Erythroblast (primary cell): ENCODE measurements around the gene GUCY2F.

Experiments
- DNase-seq, 2 experiments: peaks; one replicate each; lab custom pipeline; 2025; lab: John Stamatoyannopoulos, UW
- GATA1 ChIP-seq: IDR thresholded peaks from 2 replicates; pipeline ENCODE4 v1.6.1; 2011; ENCODE audit warnings: low read depth, mild to moderate bottlenecking, control low read depth, low read length, moderate library complexity
- POLR2A ChIP-seq: IDR thresholded peaks from 2 replicates; pipeline ENCODE4 v1.6.1; 2011; ENCODE audit warnings: mild to moderate bottlenecking, low read length

The GUCY2F gene

DNA sequence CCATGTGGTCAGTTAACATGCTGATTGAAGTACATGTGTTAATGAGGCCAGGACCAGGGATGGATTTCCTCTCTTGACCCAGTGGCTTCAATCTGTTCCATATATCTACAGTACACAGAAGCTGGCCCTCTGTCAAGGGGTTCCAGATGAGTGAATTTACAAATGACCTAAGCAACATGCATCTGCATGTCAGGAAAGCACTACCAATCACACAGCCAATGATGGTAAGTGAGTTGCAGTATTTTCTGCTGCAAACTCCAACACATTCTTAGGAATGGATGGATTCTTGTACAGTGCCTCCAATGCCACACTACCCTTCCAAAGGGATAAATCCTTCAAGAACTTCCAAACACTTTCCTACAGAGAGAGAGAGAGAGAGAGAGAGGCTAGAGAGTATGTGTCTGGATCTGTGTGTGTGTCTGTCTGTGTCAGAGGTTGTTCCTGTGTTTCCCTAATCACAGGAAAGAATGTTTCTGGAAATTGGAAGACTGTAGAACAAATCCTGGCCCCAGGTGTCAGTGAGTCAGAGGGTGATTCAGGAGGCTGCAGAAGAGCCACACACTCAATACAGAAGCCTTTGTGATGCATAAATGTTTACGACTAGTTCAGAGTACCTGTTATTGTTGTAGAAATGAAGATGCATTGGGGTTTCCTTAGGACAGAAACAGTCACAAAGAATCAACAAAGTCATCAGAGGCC lies 107.5 kb downstream of the GUCY2F start:
- DNase-seq = no peak
- no peak for TF ChIP-seq GATA1
- no peak for TF ChIP-seq POLR2A

- no peak for DNase-seq
- TF ChIP-seq GATA1 = no peak
Observed at GRCh38 chrX:109373468-109373867, 108.4 kb downstream of the GUCY2F start.

DNA sequence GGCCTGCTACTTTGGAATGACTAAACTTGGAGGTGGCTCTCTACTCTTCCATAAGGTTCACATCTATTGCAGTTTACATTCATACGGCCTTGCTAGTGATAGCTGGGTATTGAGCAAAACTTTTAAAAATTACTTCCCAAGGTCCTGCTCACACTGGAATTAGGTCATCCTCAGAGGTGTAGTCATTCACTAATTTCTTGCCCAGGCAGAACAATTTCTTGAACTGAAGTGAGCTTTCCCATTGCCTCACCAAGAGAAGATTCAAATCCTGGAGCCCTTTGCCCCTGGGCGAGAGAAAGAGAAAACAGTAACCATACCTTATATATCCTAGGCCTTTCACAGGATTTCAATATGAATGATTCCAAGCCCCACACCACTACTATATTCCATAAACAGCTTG lies 109.2 kb downstream of the GUCY2F start:
- DNase-seq = no peak
- TF ChIP-seq GATA1 (no peak), POLR2A (no peak)

GRCh38 chrX:109372291-109372690 lies 109.6 kb downstream of the GUCY2F start:
- TF ChIP-seq POLR2A = no peak
- no peak for TF ChIP-seq GATA1
- DNase-seq = no peak

DNA sequence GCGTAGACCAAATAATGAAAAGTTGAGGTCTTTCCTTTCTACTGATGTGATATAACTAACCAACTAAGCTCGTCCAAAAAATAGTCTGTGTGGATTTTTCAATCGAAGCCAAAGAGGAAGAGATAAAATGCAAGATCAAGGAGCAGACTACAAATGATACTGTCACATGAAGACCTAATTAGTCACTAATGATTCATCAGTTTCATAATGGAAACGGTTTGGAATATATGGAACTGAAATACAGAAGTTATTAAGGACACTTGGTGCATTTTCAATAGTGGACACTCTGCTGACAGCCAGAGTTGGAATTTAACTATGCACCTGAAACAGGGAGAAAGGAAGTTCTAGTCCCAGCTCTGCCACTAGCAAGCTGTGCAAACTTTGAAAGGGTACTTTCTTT lies 119.8 kb downstream of the GUCY2F start:
- DNase-seq = no peak

DNA sequence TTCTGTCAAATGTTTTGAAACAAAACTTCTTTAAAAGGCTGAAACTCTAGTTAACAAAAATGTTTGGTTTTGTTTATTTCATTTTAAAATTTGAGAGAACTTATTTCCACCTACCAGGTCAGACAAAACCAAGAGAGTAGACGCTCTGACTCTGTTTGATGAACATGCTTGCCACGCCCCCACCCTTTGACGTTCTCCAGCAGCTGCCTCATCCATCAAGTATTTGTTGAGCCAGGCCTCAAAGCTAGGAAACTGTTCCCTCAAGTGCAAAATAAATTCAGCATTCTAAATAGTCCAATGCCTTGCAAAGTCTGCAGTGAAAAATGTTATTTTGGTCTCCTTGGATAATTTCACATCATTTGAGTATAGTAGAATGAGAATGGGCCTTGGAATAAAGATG lies 121.6 kb downstream of the GUCY2F start:
- TF ChIP-seq GATA1 (no peak), POLR2A (no peak)
- no peak for DNase-seq

More for the DNA sequence above, 119.8 kb downstream of the GUCY2F start:
- TF ChIP-seq POLR2A = no peak
- no peak for TF ChIP-seq GATA1

DNA sequence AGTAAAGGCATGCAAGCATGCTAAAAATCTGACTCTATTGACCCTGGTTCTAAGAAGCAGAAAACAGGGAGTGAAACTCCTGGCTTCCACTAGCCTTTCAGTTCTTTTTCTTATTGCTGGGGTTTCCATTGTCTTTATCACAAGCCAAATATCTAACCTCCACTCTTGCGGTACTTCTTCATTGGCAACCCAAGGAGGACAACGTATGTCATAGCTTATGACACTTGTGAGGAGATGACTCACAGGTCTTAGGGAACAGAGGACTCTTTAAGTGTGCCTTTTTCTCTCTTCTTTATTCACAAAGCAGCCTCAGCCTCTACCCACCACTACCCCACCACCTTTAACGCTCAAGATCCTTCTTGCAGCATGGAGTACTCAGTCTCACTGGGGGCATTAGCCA lies 124.2 kb downstream of the GUCY2F start:
- TF ChIP-seq GATA1 = no peak
- TF ChIP-seq POLR2A = no peak
- no peak for DNase-seq

DNA sequence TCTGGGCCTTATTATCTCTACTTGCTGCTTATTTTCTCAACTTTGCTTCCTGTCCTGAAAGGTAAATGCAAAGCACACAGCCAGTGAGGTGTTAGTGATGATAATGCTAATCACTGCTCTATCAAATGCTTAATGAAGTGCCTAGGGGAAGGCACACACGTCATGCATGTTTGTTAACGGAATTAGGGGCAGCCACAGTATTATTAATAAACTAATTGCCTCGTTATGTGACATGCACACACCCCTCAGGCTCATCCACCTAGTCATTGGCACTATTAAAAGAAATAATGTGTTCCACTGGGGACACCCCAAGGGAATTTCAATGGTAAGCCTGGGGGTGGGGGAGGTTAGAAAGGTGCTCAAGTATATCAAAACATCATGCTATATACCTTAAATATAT lies 125.2 kb downstream of the GUCY2F start:
- TF ChIP-seq GATA1 (no peak), POLR2A (no peak)
- DNase-seq = no peak

DNA sequence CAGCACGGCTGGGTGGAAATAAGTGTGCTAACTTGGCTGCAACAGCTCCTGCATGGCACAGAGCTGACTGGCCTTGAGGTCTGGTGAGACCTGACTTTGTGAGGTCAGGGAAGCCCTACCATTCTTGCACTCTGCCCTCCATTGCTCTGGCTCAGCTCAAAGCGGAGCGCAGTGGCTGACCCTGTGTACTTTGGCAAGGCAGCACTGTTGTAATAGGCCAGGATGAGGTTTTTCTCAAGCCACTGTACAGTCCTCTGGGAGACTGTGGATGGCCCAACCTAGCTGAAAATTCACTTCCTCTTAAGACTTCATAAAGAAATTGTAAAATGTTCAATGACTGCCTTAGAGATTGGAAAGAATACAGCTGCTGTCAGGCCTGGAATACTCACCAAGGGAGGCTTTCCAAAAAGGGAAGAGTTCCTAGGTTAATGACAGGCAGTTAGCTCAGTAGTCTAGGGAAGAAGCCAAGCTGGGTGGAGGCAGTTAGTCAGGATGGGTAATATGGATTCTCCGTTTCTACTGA lies 129.8 kb downstream of the GUCY2F start:
- no peak for DNase-seq
- no peak for TF ChIP-seq GATA1
- no peak for TF ChIP-seq POLR2A

- no peak for TF ChIP-seq GATA1
- no peak for TF ChIP-seq POLR2A
- DNase-seq = no peak
Observed at GRCh38 chrX:109351557-109351956, 130.3 kb downstream of the GUCY2F start.

GRCh38 chrX:109350551-109350950 lies 131.3 kb downstream of the GUCY2F start:
- TF ChIP-seq GATA1 (no peak), POLR2A (no peak)
- DNase-seq = no peak

- TF ChIP-seq GATA1 (no peak), POLR2A (no peak)
- no peak for DNase-seq
Observed at GRCh38 chrX:109350051-109350450, 131.8 kb downstream of the GUCY2F start.

GRCh38 chrX:109347632-109348031 lies 134.3 kb downstream of the GUCY2F start:
- DNase-seq = no peak

GRCh38 chrX:109346491-109346890 lies 135.4 kb downstream of the GUCY2F start:
- TF ChIP-seq GATA1 = no peak
- no peak for DNase-seq

More at GRCh38 chrX:109347632-109348031, 134.3 kb downstream of the GUCY2F start:
- TF ChIP-seq POLR2A = no peak
- no peak for TF ChIP-seq GATA1

DNA sequence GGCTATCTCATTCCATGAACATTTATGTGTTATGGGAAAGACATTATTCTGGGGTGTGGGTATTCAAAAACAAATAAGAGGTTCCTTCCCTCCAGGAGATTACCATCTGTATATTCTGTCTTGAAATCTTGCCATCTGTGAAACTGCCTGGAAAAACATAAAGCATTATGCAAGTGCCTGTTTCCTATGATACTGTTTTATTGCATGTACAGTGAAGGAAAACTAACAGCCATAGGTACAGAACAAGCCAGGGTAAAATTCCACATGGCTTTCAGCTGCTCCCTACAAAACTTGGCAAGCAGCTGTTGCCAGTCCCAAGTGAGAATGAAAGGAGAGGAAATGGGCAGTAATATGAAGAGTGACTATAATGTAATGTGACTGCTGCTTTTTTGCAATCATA lies 136.0 kb downstream of the GUCY2F start:
- no peak for DNase-seq
- TF ChIP-seq POLR2A = no peak
- no peak for TF ChIP-seq GATA1

GRCh38 chrX:109344678-109345077 lies 137.2 kb downstream of the GUCY2F start:
- no peak for TF ChIP-seq POLR2A
- TF ChIP-seq GATA1 = no peak

More at GRCh38 chrX:109344678-109345077, 137.2 kb downstream of the GUCY2F start:
- no peak for DNase-seq
